AG09309 (cell line): ENCODE measurements around the gene SH2D6.
"Not testable (repeated sequence)": the region's sequence is repeated elsewhere in the genome, so short reads cannot be mapped to it uniquely, and the experiment has no call there.

Source experiments
- DNase-seq: peaks from one replicate; pipeline ENCODE4 v3.0.0-alpha.2; 2010; ENCODE audit warnings: low read depth
- H3K4me3 ChIP-seq: 2 replicates; pipeline ENCODE4 v1.5.1; 2011; ENCODE audit warnings: mild to moderate bottlenecking, low read depth, low read length, moderate library complexity; ENCODE audit not compliant: control insufficient read depth
- CTCF ChIP-seq: IDR thresholded peaks from 2 replicates; pipeline ENCODE4 v1.5.1; 2011; ENCODE audit warnings: mild to moderate bottlenecking, low read depth, low read length, inconsistent platforms; ENCODE audit not compliant: insufficient read depth, control insufficient read depth; ENCODE audit errors: missing control alignments

SH2D6 gene

GRCh38 chr2:85435981-85436835 is 17.7 kb downstream of the SH2D6 start:
- DNase-seq = no peak
- no peak for TF ChIP-seq CTCF
- H3K4me3 ChIP-seq = no peak overlapping the region

- H3K4me3 ChIP-seq = no peak overlapping the region
- no peak for TF ChIP-seq CTCF
Measured at GRCh38 chr2:85436836-85437487, 18.4 kb downstream of the SH2D6 start.

GRCh38 chr2:85437488-85438200 is 19.1 kb downstream of the SH2D6 start:
- H3K4me3 ChIP-seq = peak overlapping the region; percentile 19
- DNase-seq = peak; percentile 44
- no peak for TF ChIP-seq CTCF

More at GRCh38 chr2:85436836-85437487, 18.4 kb downstream of the SH2D6 start:
- DNase-seq = no peak

- no peak for TF ChIP-seq CTCF
- peak overlapping the region; percentile 19 for H3K4me3 ChIP-seq
- DNase-seq = no peak
Measured at GRCh38 chr2:85438201-85439024, 19.9 kb downstream of the SH2D6 start.

- no peak for TF ChIP-seq CTCF
- no peak overlapping the region for H3K4me3 ChIP-seq
- no peak for DNase-seq
Measured at GRCh38 chr2:85439025-85439472, 20.5 kb downstream of the SH2D6 start.

GRCh38 chr2:85439569-85439968 is 21.1 kb downstream of the SH2D6 start:
- H3K4me3 ChIP-seq, DNase-seq: not testable (repeated sequence)
